ENCODE results near the gene EIF2B2.

The EIF2B2 gene

GRCh38 chr14:75046275-75046674 lies 43.6 kb downstream of the EIF2B2 start:
- DNase-seq: no peak

GRCh38 chr14:75046899-75047298 lies 44.2 kb downstream of the EIF2B2 start:
- no peak for DNase-seq

GRCh38 chr14:75047506-75047905 lies 44.8 kb downstream of the EIF2B2 start:
- DNase-seq: no peak

GRCh38 chr14:75048101-75048500 lies 45.4 kb downstream of the EIF2B2 start:
- DNase-seq: no peak

- DNase-seq: no peak
Measured at GRCh38 chr14:75049136-75049535, 46.4 kb downstream of the EIF2B2 start.

- DNase-seq: no peak
Measured at GRCh38 chr14:75049731-75050201, 47.0 kb downstream of the EIF2B2 start.

- peak; percentile 52 for DNase-seq
Measured at GRCh38 chr14:75050852-75051555, 48.3 kb downstream of the EIF2B2 start, which contains the start of gene MLH3. MLH3 (minus strand) TSS chr14:75051467; CDS start chr14:75049655, 1,812 bp downstream.

GRCh38 chr14:75051556-75051899 lies 48.8 kb downstream of the EIF2B2 start:
- DNase-seq: no peak

- no peak for DNase-seq
Measured at GRCh38 chr14:75053396-75054291, 50.9 kb downstream of the EIF2B2 start.

- no peak for DNase-seq
Measured at GRCh38 chr14:75054421-75054820, 51.7 kb downstream of the EIF2B2 start.

GRCh38 chr14:75059642-75060041 lies 56.9 kb downstream of the EIF2B2 start:
- no peak for DNase-seq

- DNase-seq: no peak
Measured at GRCh38 chr14:75060420-75060819, 57.7 kb downstream of the EIF2B2 start.

Measured in T1000 (cell line).